Endodermal cell (in vitro differentiated cells): ENCODE data around the gene LVRN. TPM values are rescaled to one million over a fixed set of nuclear protein-coding genes. Genes with fewer than 3 reads are reported as not detected.

Source experiments
- DNase-seq: peaks from one replicate; pipeline ENCODE4 v3.0.0-alpha.2; 2017
- H3K27ac ChIP-seq: 2 replicates; pipeline ENCODE4 v1.5.1; 2013; ENCODE audit warnings: mild to moderate bottlenecking, low read depth, low read length, moderate library complexity
- H3K27me3 ChIP-seq: 2 replicates; pipeline ENCODE4 v1.6.1; 2013; ENCODE audit warnings: mild to moderate bottlenecking, low read length, moderate library complexity; ENCODE audit not compliant: insufficient read depth, control insufficient read depth, poor library complexity, severe bottlenecking
- H3K36me3 ChIP-seq: 2 replicates; pipeline ENCODE4 v1.7.0; 2013; ENCODE audit warnings: mild to moderate bottlenecking, low read length, moderate library complexity; ENCODE audit not compliant: control insufficient read depth, insufficient read depth
- H3K4me1 ChIP-seq: one replicate; pipeline ENCODE4 v1.7.0; 2013; ENCODE audit warnings: low read length; ENCODE audit not compliant: control insufficient read depth, insufficient read depth
- H3K4me3 ChIP-seq: 2 replicates; pipeline ENCODE4 v1.5.1; 2013; ENCODE audit warnings: mild to moderate bottlenecking, low read length, moderate library complexity
- H3K9ac ChIP-seq: 2 replicates; pipeline ENCODE4 v1.6.1; 2013; ENCODE audit warnings: mild to moderate bottlenecking, low read length, moderate library complexity; ENCODE audit not compliant: poor library complexity, severe bottlenecking; ENCODE audit errors: extremely low read depth
- H3K9me3 ChIP-seq: 2 replicates; pipeline ENCODE4 v1.6.1; 2013; ENCODE audit warnings: mild to moderate bottlenecking, low read length, moderate library complexity; ENCODE audit not compliant: control insufficient read depth
- H3K27ac Mint-ChIP-seq: 2 replicates; pipeline ENCODE4 v1.8.0; 2020; ENCODE audit warnings: mixed read lengths
- H3K27me3 Mint-ChIP-seq: 2 replicates; pipeline ENCODE4 v1.8.0; 2021; ENCODE audit warnings: mild to moderate bottlenecking, mixed read lengths; ENCODE audit not compliant: insufficient read depth
- H3K36me3 Mint-ChIP-seq: 2 replicates; pipeline ENCODE4 v1.8.0; 2020; ENCODE audit warnings: low read depth, mixed read lengths
- H3K4me1 Mint-ChIP-seq: 2 replicates; pipeline ENCODE4 v1.8.0; 2020; ENCODE audit warnings: mixed read lengths
- H3K4me3 Mint-ChIP-seq: 2 replicates; pipeline ENCODE4 v1.8.0; 2020; ENCODE audit warnings: mild to moderate bottlenecking, moderate library complexity, mixed read lengths
- H3K9me3 Mint-ChIP-seq: 2 replicates; pipeline ENCODE4 v1.8.0; 2020; ENCODE audit warnings: mild to moderate bottlenecking, mixed read lengths
- CTCF ChIP-seq: fragments of 200-600 bp; sonication (generic); conservative IDR thresholded peaks from 2 replicates; pipeline ENCODE4 v1.5.0; 2021; ENCODE audit warnings: antibody characterized with exemption, mild to moderate bottlenecking
- WGBS, 2 experiments: methylation state at CpG; one replicate each; pipeline versions ENCODE4 v1.1.5 to v1.1.7; 2013; ENCODE audit warnings: missing lambda C conversion rate in 2 of 2, mixed read lengths in 1 of 2; ENCODE audit not compliant: insufficient coverage in 1 of 2, insufficient read length in 1 of 2; 5-methylcytosine and 5-hydroxymethylcytosine counted together
- total RNA-seq, 2 donors: library from RNA; stranded (reverse); fragmentation: NEBNext Ultra II Directional in 1 of 2; extraction: Animal tissue kit (Norgen Biotek cat#: 25700) in 1 of 2; gene quantifications; 2 replicates in 1 of 2; 3 replicates in 1 of 2; pipeline ENCODE4 v1.2.1, GENCODE V29; 2021

The LVRN gene
- total RNA-seq, 2 donors from 2014 or later = 0.26 to 0.38 TPM

GRCh38 chr5:116044073-116044472 lies 81.8 kb downstream of the LVRN start:
- no peaks in the 10 kb centered on the region for H3K36me3 Mint-ChIP-seq
- DNase-seq = no peak
- Histone ChIP-seq H3K4me1 (no peaks in the 10 kb centered on the region), H3K4me3 (no peak overlapping the region), H3K27ac (no peak overlapping the region), H3K27me3 (no peaks in the 10 kb centered on the region), H3K9me3 (no peaks in the 10 kb centered on the region), H3K9ac (no peak overlapping the region), H3K36me3 (no peaks in the 10 kb centered on the region)
- H3K9me3 Mint-ChIP-seq = no peaks in the 10 kb centered on the region
- peaks cover 2% of the 10 kb centered on the region for H3K27me3 Mint-ChIP-seq
- no peaks in the 10 kb centered on the region for H3K4me1 Mint-ChIP-seq
- H3K4me3 Mint-ChIP-seq = no peak overlapping the region
- 90% methylated on average over 1 of the region's 3 CpGs; no CpG with 5 or more reads in 1 of the 2 experiments for WGBS, 2 experiments
- TF ChIP-seq CTCF = no peak
- no peak overlapping the region for H3K27ac Mint-ChIP-seq

- no peaks in the 10 kb centered on the region for H3K36me3 ChIP-seq
- H3K9ac ChIP-seq = no peak overlapping the region
- Mint-ChIP-seq H3K27me3 (peaks cover 2% of the 10 kb centered on the region), H3K4me3 (no peak overlapping the region), H3K4me1 (no peaks in the 10 kb centered on the region), H3K9me3 (no peaks in the 10 kb centered on the region), H3K27ac (no peak overlapping the region), H3K36me3 (no peaks in the 10 kb centered on the region)
- no peak for TF ChIP-seq CTCF
- WGBS, 2 experiments = 86 to 95% methylated on average over 1 to 2 of the region's 2 CpGs
- H3K4me3 ChIP-seq = no peak overlapping the region
- no peak overlapping the region for H3K27ac ChIP-seq
- H3K9me3 ChIP-seq = no peaks in the 10 kb centered on the region
- no peaks in the 10 kb centered on the region for H3K4me1 ChIP-seq
- DNase-seq = no peak
- H3K27me3 ChIP-seq = no peaks in the 10 kb centered on the region
Observed at GRCh38 chr5:116045821-116046220, 83.5 kb downstream of the LVRN start.

GRCh38 chr5:116046261-116046660 lies 84.0 kb downstream of the LVRN start:
- no peak overlapping the region for H3K27ac Mint-ChIP-seq
- no peaks in the 10 kb centered on the region for H3K27me3 ChIP-seq
- no peaks in the 10 kb centered on the region for H3K36me3 ChIP-seq
- H3K4me3 Mint-ChIP-seq = no peak overlapping the region
- no peak for DNase-seq
- peaks cover 2% of the 10 kb centered on the region for H3K27me3 Mint-ChIP-seq
- no peak overlapping the region for H3K9ac ChIP-seq
- H3K4me1 Mint-ChIP-seq = no peaks in the 10 kb centered on the region
- H3K4me1 ChIP-seq = no peaks in the 10 kb centered on the region
- no peak overlapping the region for H3K27ac ChIP-seq
- H3K4me3 ChIP-seq = no peak overlapping the region
- no peaks in the 10 kb centered on the region for H3K9me3 Mint-ChIP-seq
- no peak for TF ChIP-seq CTCF
- no peaks in the 10 kb centered on the region for H3K9me3 ChIP-seq
- no peaks in the 10 kb centered on the region for H3K36me3 Mint-ChIP-seq
- WGBS, 2 experiments = 91% methylated on average over 3 of the region's 3 CpGs; no CpG with 5 or more reads in 1 of the 2 experiments
